Cerebellar nuclear complex (tissue), 1 donor: ENCODE data around the gene CES2.
"Not testable (repeated sequence)": the region's sequence is repeated elsewhere in the genome, so short reads cannot be mapped to it uniquely, and the experiment has no call there.

ENCODE experiments used
- DNase-seq, 2 experiments: peaks; one replicate each; lab custom pipeline; 2025; lab: John Stamatoyannopoulos, UW

The CES2 gene

GRCh38 chr16:66935314-66936011 lies at the start of gene CES2:
TSS of gene CES2 (plus strand) at chr16:66935516. CDS start at chr16:66935636, 120 bp downstream.
- no peak for DNase-seq

GRCh38 chr16:66886321-66886720 lies 49.0 kb upstream of the CES2 start:
- DNase-seq: no peak

GRCh38 chr16:66886914-66887313 lies 48.4 kb upstream of the CES2 start:
- DNase-seq: no peak

- DNase-seq: no peak
These were observed 46.4 kb upstream of the CES2 start for GRCh38 chr16:66888647-66889615.

- DNase-seq: no peak
These were observed 45.7 kb upstream of the CES2 start for GRCh38 chr16:66889622-66890021.

GRCh38 chr16:66890799-66891198 lies 44.5 kb upstream of the CES2 start:
- DNase-seq: no peak

GRCh38 chr16:66891360-66891759 lies 44.0 kb upstream of the CES2 start:
- no peak for DNase-seq

GRCh38 chr16:66891797-66892196 lies 43.5 kb upstream of the CES2 start:
- no peak for DNase-seq

GRCh38 chr16:66894055-66894454 lies 41.3 kb upstream of the CES2 start:
- DNase-seq: no peak

- DNase-seq: peak; percentile 41 to 79
These were observed 40.2 kb upstream of the CES2 start for GRCh38 chr16:66894948-66895688.

GRCh38 chr16:66895689-66895979 lies 39.7 kb upstream of the CES2 start:
- no peak for DNase-seq

- DNase-seq: no peak
These were observed 39.3 kb upstream of the CES2 start for GRCh38 chr16:66895999-66896398.

- DNase-seq: not testable (repeated sequence)
These were observed 38.6 kb upstream of the CES2 start for GRCh38 chr16:66896682-66897081.

- DNase-seq: no peak
These were observed 37.1 kb upstream of the CES2 start for GRCh38 chr16:66898207-66898606.

- DNase-seq: no peak
These were observed 36.4 kb upstream of the CES2 start for GRCh38 chr16:66898933-66899309.

GRCh38 chr16:66899310-66899944 lies 35.9 kb upstream of the CES2 start:
- no peak for DNase-seq

GRCh38 chr16:66899945-66900710 lies 35.2 kb upstream of the CES2 start:
- no peak for DNase-seq

GRCh38 chr16:66900721-66901441 lies 34.4 kb upstream of the CES2 start:
- peak in 1 of 2 experiments; percentile 31 for DNase-seq

- DNase-seq: peak in 1 of 2 experiments; percentile 47
These were observed 33.7 kb upstream of the CES2 start for GRCh38 chr16:66901626-66902025.
